Glomerular visceral epithelial cell (primary cell): ENCODE measurements around the gene ABLIM2.

Source experiments
- DNase-seq: peaks from one replicate; pipeline ENCODE4 v3.0.0-alpha.2; 2016; ENCODE audit errors: extremely low spot score

ABLIM2 gene

DNA sequence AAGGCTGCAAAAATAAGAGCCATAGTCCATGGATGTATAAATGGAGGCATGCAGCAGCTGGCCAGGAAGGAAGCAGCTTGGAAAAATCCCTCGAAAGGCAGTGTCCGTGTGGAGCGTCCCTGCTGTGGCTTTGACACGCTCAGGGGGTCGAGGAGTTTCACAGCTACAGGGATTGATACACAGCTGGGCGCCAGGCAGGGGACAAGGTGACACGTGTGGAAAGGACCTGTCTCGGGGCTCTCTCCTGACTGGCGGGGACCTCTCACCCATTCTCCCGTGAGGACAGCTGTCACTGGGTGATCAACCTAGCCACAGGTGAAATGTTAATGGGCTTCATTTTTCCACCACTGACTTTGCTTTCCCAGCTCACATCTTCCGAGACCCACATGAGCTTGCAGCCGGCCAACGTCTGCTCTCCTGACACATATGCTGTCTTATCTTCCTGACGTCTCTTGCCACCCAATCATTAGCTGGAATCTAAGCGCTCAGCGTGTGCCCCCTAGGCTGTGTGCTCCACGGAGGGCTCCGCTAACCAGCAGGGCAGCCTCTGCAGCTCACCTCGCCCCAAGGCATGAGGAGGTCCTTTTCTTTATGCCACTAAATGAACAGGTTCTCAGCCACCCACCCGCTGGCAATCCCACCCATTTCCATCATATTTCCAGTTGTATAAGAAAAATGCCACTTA, 129.6 kb downstream of the ABLIM2 start:
- no peak for DNase-seq

DNA sequence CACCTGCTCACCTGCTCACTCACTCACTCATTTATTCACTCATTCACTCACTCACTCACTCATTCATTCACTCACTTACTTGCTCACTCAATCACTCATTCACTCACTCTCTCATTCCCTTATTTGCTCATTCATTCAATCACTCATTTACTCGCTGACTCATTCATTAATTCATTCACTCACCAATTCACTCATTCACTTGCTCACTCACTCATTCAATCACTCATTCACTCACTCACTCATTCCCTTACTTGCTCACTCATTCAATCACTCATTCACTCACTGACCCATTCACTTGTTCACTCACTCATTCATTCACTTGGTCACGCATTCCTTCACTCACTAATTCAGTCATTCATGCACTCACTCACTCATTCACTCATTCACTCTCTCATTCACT, 130.2 kb downstream of the ABLIM2 start:
- DNase-seq, result no peak

DNA sequence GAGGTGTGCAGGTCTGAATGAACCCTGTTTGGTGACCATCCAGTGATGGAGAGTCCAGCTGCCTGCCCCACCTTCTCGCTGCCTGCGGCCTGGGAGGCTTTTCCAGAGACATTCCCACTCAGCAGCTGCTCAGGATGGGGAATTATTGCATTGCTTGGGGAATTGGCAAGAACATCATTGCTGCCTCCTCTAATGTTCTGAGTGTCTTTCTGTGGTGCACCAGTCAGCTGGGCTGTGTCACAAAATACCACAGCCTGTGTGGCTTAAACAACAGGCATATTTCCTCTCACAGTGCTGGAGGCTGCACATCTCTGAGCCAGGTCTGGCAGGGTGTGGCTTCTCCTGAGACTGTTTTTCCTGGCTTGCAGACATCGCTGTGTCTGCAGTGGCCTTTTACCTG, 132.2 kb downstream of the ABLIM2 start:
- DNase-seq, result no peak

DNA sequence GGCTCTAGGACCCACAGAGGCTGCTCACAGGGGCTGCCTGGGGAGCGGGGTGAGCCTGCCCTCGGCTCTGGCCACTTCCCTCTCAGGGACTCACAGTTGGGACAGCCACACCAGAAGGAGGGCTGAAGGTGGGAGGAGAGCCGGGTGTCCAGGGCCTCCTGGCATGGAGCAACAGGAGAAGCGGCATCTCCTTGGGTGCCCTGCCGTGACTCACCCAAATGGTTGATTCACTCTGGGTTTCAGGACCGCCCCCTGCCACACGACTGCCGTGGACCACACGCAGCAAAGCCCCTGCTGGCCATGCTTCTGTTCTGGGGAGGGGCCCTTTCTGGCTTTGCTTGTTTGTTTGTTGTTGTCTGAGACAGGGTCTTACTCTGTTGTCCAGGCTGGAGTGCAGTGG, 132.9 kb downstream of the ABLIM2 start:
- DNase-seq, result no peak

DNA sequence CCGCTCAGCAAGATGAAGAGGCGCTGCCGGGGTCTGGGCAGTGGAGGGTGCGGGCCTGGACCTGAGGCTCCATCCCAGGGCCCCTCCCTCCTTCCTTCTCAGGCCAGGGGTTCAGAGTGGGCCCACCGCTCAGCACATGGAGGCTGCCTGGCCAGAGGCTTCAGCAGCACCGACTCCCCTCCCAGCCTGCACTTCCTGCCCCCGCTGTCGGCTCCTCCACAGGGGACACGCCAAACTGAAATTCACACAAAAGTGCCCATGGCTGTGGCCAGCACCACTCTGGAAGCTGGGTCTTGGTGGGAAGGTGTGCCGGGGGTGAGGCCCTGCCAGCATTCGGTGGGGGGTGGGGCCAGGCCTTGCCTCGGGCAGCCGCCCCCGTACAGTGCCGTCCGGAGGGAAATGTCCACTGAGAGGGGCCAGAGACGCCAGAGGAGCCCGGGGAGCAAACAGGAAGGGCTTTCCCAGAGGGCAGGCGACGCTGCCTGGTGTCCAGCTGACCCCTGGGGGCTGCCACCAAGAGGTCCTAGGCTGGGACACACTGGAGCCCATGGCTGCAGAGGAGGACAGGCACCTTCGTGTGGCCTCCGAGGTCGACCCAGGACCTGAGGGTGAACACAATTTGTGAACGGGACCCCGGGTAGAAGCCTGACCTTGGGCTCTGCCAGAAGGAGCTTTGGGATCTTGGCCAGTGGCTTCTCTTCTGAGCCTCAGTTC, 134.4 kb downstream of the ABLIM2 start:
- DNase-seq, result no peak

DNA sequence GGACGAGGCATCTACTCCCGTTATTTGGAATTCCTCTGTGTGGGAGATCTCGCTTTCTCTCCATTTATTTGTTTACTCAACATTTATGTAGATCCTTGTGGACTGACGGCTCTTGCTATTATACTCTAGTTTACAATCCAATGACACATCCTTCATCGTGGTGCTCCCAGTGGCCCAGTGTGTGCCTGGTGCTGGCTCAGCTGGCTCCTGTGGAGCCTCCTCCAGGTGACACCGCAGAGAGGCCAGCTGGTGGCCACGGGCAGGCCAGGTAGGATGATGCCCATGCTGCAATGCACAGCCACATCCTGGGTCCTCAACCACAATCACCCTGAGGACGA, 134.9 kb downstream of the ABLIM2 start:
- no peak for DNase-seq

DNA sequence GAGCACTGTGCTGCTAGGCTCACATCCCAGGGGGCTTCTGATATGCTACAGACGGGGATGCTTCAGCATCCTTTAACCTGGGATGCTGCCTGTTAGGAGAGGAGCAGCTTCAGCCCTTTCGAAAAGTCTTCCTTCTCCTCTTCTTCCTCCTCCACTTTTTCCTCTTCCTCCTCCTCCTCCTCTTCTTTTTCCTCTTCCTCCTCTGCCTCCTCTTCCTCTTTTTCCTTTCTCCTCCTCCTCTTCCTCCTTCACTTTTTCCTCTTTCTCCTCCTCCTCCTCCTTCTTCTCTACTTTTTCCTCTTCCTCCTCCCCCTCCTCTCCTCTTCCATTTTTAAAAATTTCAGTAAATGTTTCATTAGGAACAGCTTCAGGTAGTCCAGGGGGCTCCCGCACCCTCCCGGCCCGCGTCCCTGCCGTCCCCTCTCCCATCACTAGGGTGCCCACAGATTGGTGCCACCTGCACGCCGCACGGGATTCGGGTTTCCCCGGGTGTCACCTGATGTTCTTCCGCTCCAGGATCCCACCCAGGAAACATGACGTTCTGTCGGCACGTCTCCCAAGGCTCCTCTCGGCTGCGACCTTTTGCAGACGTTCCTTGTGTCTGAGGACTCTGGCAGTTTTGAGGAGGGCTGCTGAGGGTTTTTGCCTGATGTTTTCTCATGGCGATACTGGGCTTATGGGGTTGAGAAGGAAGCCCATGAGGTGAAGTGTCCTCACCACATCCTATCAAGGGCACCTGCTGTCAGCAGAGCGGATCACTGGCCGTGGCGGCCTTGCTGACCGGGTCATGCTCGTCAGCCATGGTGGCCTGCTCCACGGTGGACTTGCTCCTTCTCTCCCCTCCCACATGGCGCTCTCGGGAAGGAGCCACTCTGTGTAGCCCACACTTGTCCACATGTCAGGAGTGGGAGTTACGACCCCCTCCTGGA, 135.6 kb downstream of the ABLIM2 start:
- DNase-seq, result no peak

DNA sequence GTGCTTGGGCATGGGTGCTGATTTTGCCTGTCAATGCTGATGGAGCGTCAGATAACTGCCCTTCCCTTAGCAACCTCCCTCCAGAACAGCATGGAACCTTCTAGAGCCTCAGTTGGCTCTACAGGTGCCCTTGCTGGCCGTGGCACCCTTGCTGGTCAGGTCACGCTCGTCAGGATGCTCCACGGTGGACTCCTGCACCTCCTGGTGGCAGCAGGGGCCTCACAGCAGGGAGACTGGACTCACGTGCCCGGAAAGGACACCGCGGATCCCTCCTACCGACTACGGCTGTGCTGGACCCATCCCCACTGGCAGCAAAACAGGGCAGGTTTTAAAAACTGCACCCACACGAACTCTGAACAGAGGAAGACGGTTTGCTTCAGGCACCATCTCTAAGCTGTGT, 136.8 kb downstream of the ABLIM2 start:
- DNase-seq, result no peak

DNA sequence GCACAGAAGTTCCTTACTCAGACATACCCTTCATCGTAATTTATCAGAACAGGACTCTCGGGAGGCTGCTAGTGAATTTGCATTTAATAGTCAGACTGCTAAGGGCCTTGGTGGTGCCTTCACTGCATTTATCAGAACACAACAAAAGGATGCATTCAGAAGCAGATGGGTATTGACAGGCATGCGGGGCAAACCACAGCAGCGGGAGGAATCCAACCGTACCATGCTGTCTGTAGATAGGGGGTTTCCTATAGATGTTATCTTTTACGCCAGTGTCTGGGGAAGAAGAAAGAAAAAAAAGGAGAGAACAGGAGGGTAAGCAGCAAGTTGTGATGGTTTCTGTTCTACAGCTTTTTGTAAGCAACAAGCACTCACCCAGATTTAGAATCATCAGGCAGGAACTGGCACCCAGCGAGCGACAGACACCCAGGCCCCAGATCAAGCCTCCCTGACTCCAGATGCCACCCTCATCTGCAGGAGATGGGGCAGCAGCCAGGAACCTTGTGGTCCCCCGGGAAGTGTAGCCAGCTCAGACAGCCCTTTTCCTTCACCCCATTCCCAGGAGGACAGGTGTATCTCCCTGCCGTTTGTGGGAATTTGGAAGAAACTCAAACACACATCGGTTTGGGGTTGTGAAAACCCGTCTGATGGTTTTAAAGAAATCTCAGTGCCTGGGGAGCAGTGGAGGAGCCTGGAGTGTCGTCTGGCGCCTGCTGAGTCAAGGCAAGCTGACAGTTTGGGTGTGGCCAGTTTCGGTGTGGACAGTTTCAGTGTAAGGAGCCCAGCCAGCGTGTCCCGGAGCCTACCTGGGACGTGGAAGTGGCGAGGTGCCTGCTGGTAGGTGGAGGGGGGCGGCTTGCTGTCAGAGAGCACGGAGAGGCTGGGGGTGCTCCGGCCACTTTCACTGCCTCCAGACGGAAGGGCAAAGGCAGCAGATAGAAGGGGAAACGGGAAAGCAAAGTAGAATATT, 138.9 kb downstream of the ABLIM2 start:
- no peak for DNase-seq

DNA sequence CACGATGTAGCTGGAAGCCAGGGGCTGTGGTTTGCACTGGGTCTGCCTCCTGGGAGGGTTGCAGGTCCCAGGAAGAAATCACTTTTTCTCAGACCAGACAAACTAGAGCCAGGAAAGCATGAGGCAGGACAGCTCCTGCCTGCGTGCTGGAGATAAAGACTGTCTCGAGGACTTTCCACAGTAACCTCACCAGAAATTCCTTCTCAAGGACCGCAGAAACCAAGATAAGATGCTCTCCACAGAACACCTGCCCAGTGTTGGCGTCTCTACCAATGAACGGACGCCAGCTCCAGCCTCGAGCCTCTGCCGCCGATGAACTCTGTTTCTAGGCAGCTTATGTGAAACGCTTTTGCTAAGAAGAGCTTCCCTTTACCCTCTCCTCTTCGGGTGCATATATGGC, 142.1 kb downstream of the ABLIM2 start:
- DNase-seq, result no peak

DNA sequence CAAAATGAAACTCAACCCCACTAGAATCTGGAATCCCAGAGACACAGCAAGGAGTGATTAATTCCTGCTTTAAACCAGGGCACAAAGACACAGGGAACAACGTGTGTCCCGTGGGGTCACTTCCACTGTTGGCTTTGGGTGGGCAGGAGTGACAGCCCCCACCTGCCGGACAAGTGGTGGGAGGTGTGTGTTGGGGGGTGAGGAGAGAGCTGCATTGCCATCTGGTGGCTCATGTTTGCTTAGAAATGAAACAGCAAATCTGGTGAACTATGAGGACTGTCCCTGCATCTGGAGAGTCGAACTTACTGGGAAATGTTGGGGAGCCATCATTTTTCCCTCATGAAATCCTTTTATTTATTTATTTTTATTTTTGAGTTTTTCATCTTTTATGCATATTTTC, 143.1 kb downstream of the ABLIM2 start:
- no peak for DNase-seq

DNA sequence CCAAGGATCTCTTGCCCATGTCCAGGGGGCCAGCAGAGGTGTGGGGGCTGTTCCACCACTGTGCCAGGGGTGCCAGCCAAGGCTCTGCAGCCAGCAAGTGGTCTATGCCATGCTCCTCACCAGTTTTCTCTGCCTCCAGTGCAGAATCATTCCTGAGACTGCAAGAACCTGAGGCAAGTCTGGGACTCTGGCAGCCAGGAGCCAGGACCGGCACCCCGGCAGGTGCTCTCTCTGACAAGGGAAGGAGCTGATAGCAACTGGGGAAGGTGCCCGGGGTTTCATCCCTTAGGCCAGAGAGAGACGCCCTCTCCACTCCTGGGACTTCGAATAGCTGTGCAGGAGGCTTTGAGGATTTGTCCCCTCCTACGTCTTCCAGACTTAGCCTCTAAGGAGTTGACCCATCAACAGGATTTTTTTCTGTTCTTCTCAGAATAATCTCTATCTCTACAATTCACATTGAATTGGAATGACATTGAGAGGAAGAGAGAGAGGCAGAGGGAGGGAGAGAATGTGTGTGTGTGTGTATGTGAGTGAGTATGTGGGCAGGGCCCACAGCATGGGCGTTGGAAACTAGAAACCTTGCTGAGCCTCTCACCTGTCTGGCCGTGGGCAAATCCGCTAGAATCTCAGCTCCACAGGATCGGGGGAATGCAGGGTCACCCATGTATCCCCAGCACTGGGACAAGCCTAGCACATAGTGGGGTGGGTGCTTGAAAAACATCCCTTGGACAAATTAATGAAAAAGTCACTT, 144.5 kb downstream of the ABLIM2 start:
- DNase-seq, result no peak

DNA sequence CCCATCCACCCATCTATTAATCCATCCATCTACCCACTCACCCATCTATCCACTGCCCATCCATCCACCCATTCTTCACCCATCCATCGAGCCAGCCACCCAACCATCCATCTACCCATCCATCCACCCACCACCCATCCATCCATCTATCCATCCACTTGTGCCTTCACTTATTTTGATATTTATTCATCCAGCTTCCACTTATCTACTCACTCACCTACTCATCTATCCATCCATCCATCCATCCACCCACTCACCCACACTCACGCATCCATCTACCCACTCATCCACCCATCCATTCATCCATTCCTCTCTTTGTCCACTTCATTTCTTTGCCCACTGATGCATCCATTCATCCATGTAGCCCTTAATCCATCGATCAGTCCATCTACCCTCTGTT, 146.1 kb downstream of the ABLIM2 start:
- no peak for DNase-seq

DNA sequence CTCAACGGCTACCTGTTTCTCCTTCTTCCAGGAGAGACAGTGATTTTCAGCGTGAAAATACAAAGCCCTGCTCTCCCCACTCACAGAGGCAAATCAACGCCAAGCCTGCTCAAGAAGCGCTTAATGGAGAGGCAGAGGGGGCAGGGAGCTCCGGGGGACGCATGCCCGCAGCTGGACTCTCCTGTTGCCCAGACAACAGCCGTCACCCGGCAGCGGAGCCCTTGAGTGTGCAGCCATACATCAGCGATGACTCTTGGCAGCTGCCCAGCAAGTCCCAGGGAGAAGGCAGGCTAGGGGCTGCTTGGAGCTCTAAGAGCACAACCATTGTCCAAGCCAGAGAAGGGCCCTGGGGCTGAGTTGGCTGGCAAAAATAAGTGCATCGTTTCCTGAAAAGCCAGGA, 148.0 kb downstream of the ABLIM2 start:
- peak; percentile 66 for DNase-seq

DNA sequence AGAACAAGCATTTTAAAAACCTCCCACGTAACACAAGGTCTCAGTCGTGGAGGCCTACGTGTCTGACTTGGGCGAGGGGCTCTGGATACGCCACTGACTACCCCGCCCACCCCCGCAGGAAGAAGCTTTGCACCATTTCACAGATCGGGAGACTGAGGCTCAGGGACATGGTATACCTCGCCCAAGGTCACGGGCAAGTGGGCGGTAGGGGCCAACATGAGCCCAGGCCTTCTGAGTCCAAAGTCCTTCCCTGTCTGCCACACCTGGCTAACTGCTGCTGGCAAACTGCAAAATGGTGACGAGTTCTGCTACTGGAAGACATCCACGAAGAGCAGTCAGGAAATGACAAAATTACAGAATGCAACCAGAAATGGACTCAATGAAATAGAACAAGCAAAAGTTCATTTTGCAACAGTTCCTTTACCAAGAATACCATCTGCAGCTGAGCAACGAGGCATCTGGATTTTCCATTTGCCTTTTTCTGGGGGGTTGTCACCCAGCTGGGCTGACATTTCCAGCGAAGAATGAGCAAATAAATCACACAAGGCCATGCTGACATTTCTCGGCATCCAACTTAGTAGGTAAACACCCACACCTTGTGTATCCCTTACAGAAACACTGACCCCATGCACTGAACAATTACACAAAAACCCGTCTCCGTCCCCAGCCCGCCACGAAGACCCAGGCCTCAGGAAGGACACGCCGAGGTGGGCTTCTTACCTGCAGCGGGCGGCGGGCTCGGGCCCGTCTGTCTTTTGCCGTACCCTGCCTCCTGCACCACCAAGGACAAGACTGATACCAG, 148.7 kb downstream of the ABLIM2 start:
- no peak for DNase-seq

DNA sequence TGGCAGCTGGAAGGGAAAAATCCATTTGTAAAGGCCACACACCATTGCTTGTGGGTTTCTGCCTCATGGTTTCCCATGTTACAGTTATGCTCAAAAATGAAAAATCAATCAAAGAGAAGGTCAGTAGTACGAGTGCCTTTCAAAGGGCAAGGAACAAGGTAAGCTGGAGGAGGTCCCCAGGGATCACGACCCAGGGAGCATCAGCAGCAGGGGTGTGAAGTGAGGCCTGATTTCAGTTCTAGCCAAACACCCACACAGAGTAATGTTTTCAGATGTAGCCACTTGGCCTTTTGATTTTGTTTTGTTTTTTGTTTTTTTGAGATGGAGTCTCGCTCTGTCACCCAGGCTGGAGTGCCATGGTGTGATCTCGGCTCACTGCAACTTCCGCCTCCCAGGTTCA, 149.5 kb downstream of the ABLIM2 start:
- DNase-seq, result no peak

DNA sequence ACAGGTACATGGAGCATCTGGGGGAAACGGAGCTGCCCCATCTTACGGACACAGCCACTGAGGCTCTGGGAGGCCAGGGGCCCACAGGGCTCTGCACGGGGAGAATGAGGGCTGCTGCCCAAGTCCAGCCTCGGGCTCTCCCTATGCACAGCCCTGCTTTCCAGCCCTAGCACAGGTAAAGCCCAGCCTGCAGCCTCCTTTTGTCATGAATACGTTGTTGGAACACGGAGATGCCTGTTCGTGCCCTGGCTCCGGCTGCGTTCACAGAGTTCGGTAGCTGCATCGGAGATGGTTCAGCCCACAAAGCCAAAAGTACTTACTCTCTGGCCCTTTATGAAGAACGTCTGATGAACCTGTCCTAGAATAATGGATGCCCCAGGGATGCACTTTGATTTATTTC, 150.2 kb downstream of the ABLIM2 start:
- no peak for DNase-seq

DNA sequence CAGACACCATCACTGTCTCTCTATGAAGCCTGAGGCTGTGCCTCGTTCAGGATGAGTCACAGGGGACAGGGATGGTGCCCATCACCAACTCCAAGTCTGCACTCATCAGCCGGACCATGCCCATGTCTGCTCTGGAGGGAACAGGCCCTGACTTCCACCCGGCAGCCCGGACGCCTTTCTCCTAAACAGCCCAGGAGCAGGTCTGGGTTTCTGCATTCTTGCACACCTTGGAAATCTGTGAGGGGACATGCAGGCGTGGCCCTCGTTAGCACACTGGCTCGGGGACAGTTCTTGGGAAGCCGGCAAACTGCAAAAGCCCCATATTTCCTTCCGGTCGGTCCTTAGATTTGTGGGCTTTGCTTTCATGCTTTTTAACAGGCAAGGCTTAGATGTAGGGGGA, 151.0 kb downstream of the ABLIM2 start:
- no peak for DNase-seq

DNA sequence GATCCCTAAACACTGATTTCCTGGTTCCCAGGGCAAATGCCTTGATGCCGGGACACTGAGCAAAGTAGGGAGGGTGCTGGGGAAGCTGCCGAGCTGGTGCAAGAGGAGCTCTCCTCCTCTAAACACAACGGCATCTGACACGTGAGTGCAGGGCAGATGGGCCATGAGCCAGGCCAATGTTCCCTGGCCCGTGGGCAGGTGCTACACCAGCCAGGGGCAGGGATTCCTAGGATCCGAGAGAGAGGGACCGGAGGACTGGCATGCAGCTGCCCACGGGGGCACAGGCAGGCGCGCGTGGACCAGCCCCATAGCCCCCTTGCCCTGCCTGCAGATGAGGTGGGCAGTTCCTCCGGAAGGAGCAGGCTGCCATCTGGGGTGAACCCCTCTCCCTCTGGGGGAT, 152.1 kb downstream of the ABLIM2 start:
- no peak for DNase-seq

DNA sequence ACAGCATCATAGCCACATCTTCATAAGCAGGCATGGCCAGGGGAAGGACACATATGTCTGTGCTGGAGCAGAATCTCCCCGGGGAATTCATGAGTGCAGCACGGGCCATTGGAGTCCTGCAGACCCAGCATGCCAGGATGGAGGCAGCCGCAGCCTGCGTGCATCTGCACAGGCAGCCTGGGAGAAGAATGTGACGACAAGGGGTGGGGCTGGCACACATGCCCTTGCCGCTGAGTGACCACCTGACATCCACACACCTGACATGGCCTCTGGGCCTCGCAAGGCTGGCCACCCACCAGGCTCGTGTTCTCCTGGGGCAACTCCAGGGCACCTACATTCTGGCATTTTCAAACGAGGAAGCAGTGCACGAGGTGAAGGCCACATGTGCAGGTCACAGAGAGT, 152.8 kb downstream of the ABLIM2 start:
- no peak for DNase-seq
